ENCODE measurements around the gene TAS1R2. TPM values are rescaled to one million over a fixed set of nuclear protein-coding genes. Genes with fewer than 3 reads are reported as not detected.

TAS1R2 gene
- total RNA-seq, result not detected in 2 replicates

DNA sequence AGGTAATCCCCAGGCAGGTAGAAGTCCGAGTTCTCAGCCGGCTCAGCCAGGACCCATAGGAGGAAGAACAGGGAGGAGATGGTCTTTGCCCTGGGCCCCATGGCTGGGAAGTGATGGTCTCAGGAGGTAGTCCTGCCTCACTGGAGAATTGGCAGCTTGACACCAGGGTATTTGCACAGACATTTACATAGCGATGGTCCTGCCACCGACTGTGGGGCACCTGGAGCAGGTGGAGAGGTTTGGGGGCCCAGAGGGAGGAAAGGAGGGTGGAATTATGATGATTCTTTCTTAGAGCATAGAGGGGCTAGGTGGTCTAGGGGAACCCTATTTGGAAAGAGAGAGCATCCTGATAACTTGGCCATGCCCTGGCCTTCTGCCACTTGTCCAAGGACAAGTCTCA, at the start of gene TAS1R2:
Gene TAS1R2, minus strand, starts transcription at position 101 of the 400 bp plus-strand sequence. Its CDS starts 0 bp downstream, at position 101.

DNA sequence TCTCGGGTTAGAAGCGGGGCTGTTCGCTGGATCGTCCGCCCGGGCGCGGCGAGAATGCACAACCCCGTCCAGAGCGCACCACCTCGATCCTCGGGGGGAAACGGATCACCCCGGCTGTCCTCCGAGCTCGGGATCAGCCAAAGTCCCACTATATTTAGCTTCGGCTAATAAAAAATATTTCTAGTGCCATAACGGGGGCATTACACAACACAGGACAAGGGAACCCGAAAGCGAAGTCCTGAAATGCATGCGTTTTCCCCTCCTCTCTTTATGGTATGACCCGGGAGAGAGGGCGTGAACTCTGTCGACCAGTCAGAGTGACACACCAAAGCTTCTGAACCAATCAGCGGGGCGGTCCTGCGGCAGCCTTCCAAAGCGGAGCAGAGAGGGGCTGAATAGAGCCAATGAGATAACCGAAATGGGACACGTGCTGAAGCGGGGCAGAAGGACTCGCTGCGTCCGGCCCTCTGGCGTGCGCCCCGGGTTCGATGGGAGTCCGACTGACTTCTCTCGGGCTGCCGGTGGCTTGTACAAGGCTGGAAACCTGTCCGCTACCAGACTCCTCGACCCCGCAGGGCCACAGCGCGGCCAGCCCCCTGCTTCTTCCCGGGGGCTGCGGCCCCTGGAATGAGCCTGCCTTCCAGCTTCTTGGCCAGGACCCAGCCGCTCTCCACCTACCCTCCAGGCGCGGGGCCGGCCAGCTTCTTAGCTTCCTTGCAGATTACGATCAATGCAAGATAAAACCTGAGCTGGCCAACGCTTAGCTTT, 43.2 kb upstream of the TAS1R2 start, which contains the start of gene ALDH4A1:
Gene ALDH4A1, minus strand, starts transcription at position 33 of the 768 bp plus-strand sequence. Its CDS starts 32 bp downstream, at position 1.

Other genes with a start within 250 kb of the TAS1R2 start
- not detected in 2 replicates for gene PAX7, start 228.8 kb downstream of the TAS1R2 start, total RNA-seq
- 11.8 and 11.9 TPM in 2 replicates for gene ALDH4A1, start 42.9 kb upstream of the TAS1R2 start, total RNA-seq
- 26.6 and 31.8 TPM in 2 replicates for gene IFFO2, start 97.0 kb upstream of the TAS1R2 start, total RNA-seq

Measured in endothelial cell of coronary artery (primary cell).